Activated B cell treated with CpG ODN at 0.5 μM for 24 hours (primary cell): ENCODE measurements around the gene EVA1A. TPM values are rescaled to one million over a fixed set of nuclear protein-coding genes. Genes with fewer than 3 reads are reported as not detected.

Experiments used
- ATAC-seq: fragments of 200-7000 bp; cut with Tn5 transposase; one replicate; pipeline ENCODE4 v1.10.0; 2021; ENCODE audit warnings: low read depth, mild to moderate bottlenecking, moderate library complexity
- CTCF ChIA-PET: fragments of 350-600 bp; sonication (Branson Sonifier 250); formaldehyde crosslinking; loops from one replicate; lab custom pipeline; 2021; ENCODE audit warnings: antibody characterized with exemption; lab: Charles Lee
- POLR2A ChIA-PET: fragments of 350-600 bp; sonication (Branson Sonifier 250); formaldehyde crosslinking; loops from one replicate; lab custom pipeline; 2021; ENCODE audit warnings: antibody characterized with exemption; lab: Charles Lee
- DNase-seq: peaks from one replicate; pipeline ENCODE4 v3.0.0; 2022
- H3K27ac Mint-ChIP-seq: one replicate; pipeline ENCODE4 v1.8.0; 2020; ENCODE audit warnings: mixed read lengths
- H3K27me3 Mint-ChIP-seq: one replicate; pipeline ENCODE4 v1.8.0; 2021; ENCODE audit warnings: mixed read lengths
- H3K36me3 Mint-ChIP-seq: one replicate; pipeline ENCODE4 v1.8.0; 2021; ENCODE audit warnings: low read depth, mixed read lengths
- H3K4me1 Mint-ChIP-seq: one replicate; pipeline ENCODE4 v1.8.0; 2021; ENCODE audit warnings: mixed read lengths
- H3K4me3 Mint-ChIP-seq: one replicate; pipeline ENCODE4 v1.8.0; 2020; ENCODE audit warnings: mild to moderate bottlenecking, mixed read lengths
- H3K9me3 Mint-ChIP-seq: one replicate; pipeline ENCODE4 v1.8.0; 2020; ENCODE audit warnings: mixed read lengths
- CTCF ChIP-seq: fragments of 200-600 bp; IDR thresholded peaks from one replicate; pipeline ENCODE4 v1.8.0; 2022; ENCODE audit warnings: antibody characterized with exemption, mild to moderate bottlenecking
- intact Hi-C: fragments of 100-400 bp; cut with micrococcal nuclease; formaldehyde crosslinking; loops from one replicate; pipeline ENCODE4 v1.15.1; 2024
- total RNA-seq: library from RNA; stranded (reverse); gene quantifications from 2 replicates; pipeline ENCODE4 v1.2.3, GENCODE V29; 2022

Gene EVA1A
- total RNA-seq, 1 donor from 2014 or later = not detected

GRCh38 chr2:75573145-75573878 lies 12.6 kb upstream of the EVA1A start:
- Mint-ChIP-seq H3K27me3 (peaks cover 31% of the 10 kb centered on the region), H3K27ac (no peak overlapping the region), H3K4me1 (no peaks in the 10 kb centered on the region), H3K4me3 (no peak overlapping the region), H3K9me3 (peaks cover 5% of the 10 kb centered on the region), H3K36me3 (no peaks in the 10 kb centered on the region)
- no peak for DNase-seq
- no peak for TF ChIP-seq CTCF
- ChIA-PET CTCF (no interaction called here), POLR2A (no interaction called here)
- intact Hi-C loops = no loop called here
- no peak for ATAC-seq

GRCh38 chr2:75571730-75572430 lies 11.1 kb upstream of the EVA1A start:
- H3K36me3 Mint-ChIP-seq = no peaks in the 10 kb centered on the region
- no peak for TF ChIP-seq CTCF
- CTCF ChIA-PET = no interaction called here
- H3K4me3 Mint-ChIP-seq = no peak overlapping the region
- no peak overlapping the region for H3K27ac Mint-ChIP-seq
- peaks cover 5% of the 10 kb centered on the region for H3K9me3 Mint-ChIP-seq
- POLR2A ChIA-PET = no interaction called here
- ATAC-seq = no peak
- no peaks in the 10 kb centered on the region for H3K4me1 Mint-ChIP-seq
- no peak for DNase-seq
- intact Hi-C loops = no loop called here
- peaks cover 31% of the 10 kb centered on the region for H3K27me3 Mint-ChIP-seq

GRCh38 chr2:75570948-75571729 lies 10.4 kb upstream of the EVA1A start:
- no peak overlapping the region for H3K4me3 Mint-ChIP-seq
- H3K27ac Mint-ChIP-seq = no peak overlapping the region
- H3K4me1 Mint-ChIP-seq = no peaks in the 10 kb centered on the region
- TF ChIP-seq CTCF = no peak
- H3K36me3 Mint-ChIP-seq = no peaks in the 10 kb centered on the region
- CTCF ChIA-PET = no interaction called here
- no peak for DNase-seq
- POLR2A ChIA-PET = no interaction called here
- H3K9me3 Mint-ChIP-seq = peaks cover 5% of the 10 kb centered on the region
- H3K27me3 Mint-ChIP-seq = peaks cover 31% of the 10 kb centered on the region
- intact Hi-C loops = no loop called here
- no peak for ATAC-seq

GRCh38 chr2:75570024-75570947 lies 9.5 kb upstream of the EVA1A start:
- no peak overlapping the region for H3K27ac Mint-ChIP-seq
- TF ChIP-seq CTCF = no peak
- H3K27me3 Mint-ChIP-seq = peaks cover 31% of the 10 kb centered on the region
- ChIA-PET POLR2A (no interaction called here), CTCF (no interaction called here)
- no peak for ATAC-seq
- H3K4me1 Mint-ChIP-seq = no peaks in the 10 kb centered on the region
- peaks cover 2% of the 10 kb centered on the region for H3K9me3 Mint-ChIP-seq
- no peak for DNase-seq
- H3K4me3 Mint-ChIP-seq = no peak overlapping the region
- H3K36me3 Mint-ChIP-seq = no peaks in the 10 kb centered on the region
- intact Hi-C loops = no loop called here
